Measurements from ENCODE around the gene NOL4. TPM values are rescaled to one million over a fixed set of nuclear protein-coding genes. Genes with fewer than 3 reads are reported as not detected.

The NOL4 gene
- total RNA-seq, 1 experiment from 2014 or later = not detected

DNA sequence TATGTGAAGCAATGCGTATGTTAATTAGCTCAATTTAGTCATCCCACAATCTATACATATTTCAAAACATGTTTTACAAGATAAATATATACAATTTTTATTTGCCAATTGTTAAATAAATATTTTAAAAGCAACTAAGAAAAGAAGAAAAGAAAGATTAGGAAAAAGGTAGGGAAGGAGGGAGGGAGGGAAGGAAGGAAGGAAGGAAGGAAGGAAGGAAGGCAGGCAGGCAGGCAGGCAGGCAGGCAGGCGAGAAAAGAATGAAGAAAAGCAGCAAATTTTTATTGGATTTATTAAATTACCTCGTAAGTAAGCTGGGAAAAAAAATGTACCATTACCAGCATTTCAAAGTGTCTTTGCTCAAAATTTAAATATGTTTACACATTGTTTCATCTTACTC lies 30.5 kb downstream of the NOL4 start:
- Histone ChIP-seq H3K9me3 (ENCODE audit: control insufficient read depth in 1 of 2, insufficient read depth in 1 of 2, low read depth in 1 of 2, low read length in 2 of 2) (peaks cover 8 to 9% of the 10 kb centered on the region in 2 experiments; a peak in 2 of 4 replicates), H3K4me1 (ENCODE audit: control insufficient read depth in 1 of 2, insufficient read depth in 2 of 2, low read length in 2 of 2) (no peaks in the 10 kb centered on the region), H3K4me3 (replicated peaks in 1 of 2; ENCODE audit: low read depth in 1 of 2, low read length in 2 of 2) (no peak overlapping the region), H3K9me2 (ENCODE audit: insufficient read depth) (no peaks in the 10 kb centered on the region), H3K4me2 (ENCODE audit: low read length) (no peak overlapping the region), H3K9ac (ENCODE audit: low read length) (no peak overlapping the region), H3K27me3 (ENCODE audit: insufficient read depth, low read length) (no peaks in the 10 kb centered on the region), H3K79me2 (ENCODE audit: insufficient read depth, low read length) (no peaks in the 10 kb centered on the region), H3K27ac (ENCODE audit: low read depth, low read length) (no peak overlapping the region), H4K20me1 (ENCODE audit: insufficient read depth) (no peaks in the 10 kb centered on the region; the same call in 1 of the 2 replicates), H2AFZ (ENCODE audit: low read depth, low read length, poor library complexity, severe bottlenecking) (no peak overlapping the region), H3K36me3 (ENCODE audit: control insufficient read depth in 1 of 2, insufficient read depth in 2 of 2, low read length in 2 of 2) (no peaks in the 10 kb centered on the region)
- ChIA-PET POLR2A (no interaction called here), CTCF (no interaction called here), RAD21 (ENCODE audit: low non-redundant PET in 1 of 2, low total read pairs in 2 of 2, uncharacterized antibody in 2 of 2, unreplicated experiment in 2 of 2) (no interaction called here)
- intact Hi-C loops (cut with micrococcal nuclease) = no loop called here
- ATAC-seq (no peak), DNase-seq (ENCODE audit: low read depth, low spot score) (no peak)
- no TSS peak for BruUV-seq (replicated peaks)
- no peak for TF ChIP-seq SP1 (IDR thresholded peaks at IDR 0.05; ENCODE audit: low read depth)
- TF ChIP-seq POLR2A (IDR thresholded peaks at IDR 0.05; ENCODE audit: borderline replicate concordance, extremely low read depth, insufficient read depth, insufficient read length) = no peak

DNA sequence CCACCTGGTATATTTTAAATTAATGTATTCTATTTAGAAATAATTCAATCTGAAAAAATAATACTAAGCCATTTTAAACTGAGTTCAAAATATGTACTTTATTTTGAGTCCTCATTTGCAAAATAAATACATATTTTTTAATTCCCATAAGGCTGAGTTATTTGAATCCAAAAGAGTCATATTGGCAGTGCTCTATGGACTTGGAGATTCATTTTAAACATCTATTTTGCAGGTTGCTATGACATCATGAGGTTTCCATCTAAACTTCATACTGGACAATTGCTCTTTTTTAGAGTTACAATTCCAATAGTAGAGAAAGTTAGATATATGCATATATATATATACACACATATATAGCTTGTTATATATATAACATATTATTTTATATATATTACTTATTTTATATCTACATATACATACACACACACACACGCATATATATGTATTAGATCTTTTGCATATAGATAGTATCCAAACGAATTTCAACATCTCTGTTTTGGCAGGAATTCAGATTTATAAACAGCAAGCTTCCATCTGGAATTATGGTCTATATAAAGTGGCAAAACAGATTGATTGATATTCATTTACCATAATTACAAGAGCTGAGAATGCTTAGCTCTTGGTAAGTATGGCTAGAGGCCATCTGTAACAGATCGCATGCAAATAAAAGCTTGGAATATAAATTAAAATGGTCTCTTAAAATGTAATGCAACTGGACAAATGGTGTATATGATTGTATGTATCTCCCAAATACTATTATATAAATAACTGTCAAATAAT lies 34.9 kb downstream of the NOL4 start:
- no peaks in the 10 kb centered on the region for H3K9me2 ChIP-seq (ENCODE audit: insufficient read depth)
- H3K36me3 ChIP-seq (ENCODE audit: control insufficient read depth in 1 of 2, insufficient read depth in 2 of 2, low read length in 2 of 2) = no peaks in the 10 kb centered on the region
- no TSS peak for BruUV-seq (replicated peaks)
- ChIA-PET POLR2A (no interaction called here), CTCF (no interaction called here), RAD21 (ENCODE audit: low non-redundant PET in 1 of 2, low total read pairs in 2 of 2, uncharacterized antibody in 2 of 2, unreplicated experiment in 2 of 2) (no interaction called here)
- DNase-seq (ENCODE audit: low read depth, low spot score) = no peak
- no peak overlapping the region for H2AFZ ChIP-seq (ENCODE audit: low read depth, low read length, poor library complexity, severe bottlenecking)
- no peak overlapping the region for H3K4me3 ChIP-seq (replicated peaks in 1 of 2; ENCODE audit: low read depth in 1 of 2, low read length in 2 of 2)
- H3K4me1 ChIP-seq (ENCODE audit: control insufficient read depth in 1 of 2, insufficient read depth in 2 of 2, low read length in 2 of 2) = no peaks in the 10 kb centered on the region
- H4K20me1 ChIP-seq (ENCODE audit: insufficient read depth) = no peaks in the 10 kb centered on the region
- no peak for ATAC-seq
- intact Hi-C loops (cut with micrococcal nuclease) = no loop called here
- no peaks in the 10 kb centered on the region for H3K27me3 ChIP-seq (ENCODE audit: insufficient read depth, low read length)
- TF ChIP-seq, protein P1, sequence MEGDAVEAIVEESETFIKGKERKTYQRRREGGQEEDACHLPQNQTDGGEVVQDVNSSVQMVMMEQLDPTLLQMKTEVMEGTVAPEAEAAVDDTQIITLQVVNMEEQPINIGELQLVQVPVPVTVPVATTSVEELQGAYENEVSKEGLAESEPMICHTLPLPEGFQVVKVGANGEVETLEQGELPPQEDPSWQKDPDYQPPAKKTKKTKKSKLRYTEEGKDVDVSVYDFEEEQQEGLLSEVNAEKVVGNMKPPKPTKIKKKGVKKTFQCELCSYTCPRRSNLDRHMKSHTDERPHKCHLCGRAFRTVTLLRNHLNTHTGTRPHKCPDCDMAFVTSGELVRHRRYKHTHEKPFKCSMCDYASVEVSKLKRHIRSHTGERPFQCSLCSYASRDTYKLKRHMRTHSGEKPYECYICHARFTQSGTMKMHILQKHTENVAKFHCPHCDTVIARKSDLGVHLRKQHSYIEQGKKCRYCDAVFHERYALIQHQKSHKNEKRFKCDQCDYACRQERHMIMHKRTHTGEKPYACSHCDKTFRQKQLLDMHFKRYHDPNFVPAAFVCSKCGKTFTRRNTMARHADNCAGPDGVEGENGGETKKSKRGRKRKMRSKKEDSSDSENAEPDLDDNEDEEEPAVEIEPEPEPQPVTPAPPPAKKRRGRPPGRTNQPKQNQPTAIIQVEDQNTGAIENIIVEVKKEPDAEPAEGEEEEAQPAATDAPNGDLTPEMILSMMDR (IDR thresholded peaks at IDR 0.05 in 2 of 3, conservative IDR thresholded peaks at IDR 0.05 in 1 of 3; ENCODE audit: borderline replicate concordance in 1 of 3, insufficient read depth in 1 of 3, low read depth in 2 of 3, low read length in 2 of 3) = no peak
- TF ChIP-seq SRF (IDR thresholded peaks at IDR 0.05; ENCODE audit: low read depth) (no peak), POLR2AphosphoS5 (IDR thresholded peaks at IDR 0.05; ENCODE audit: low read depth, low read length) (no peak), YY1 (IDR thresholded peaks at IDR 0.05; ENCODE audit: extremely low read depth, insufficient replicate concordance, low read depth, low read length) (no peak), CEBPB (IDR thresholded peaks at IDR 0.05; ENCODE audit: low read depth) (no peak), EZH2phosphoT487 (IDR thresholded peaks at IDR 0.05; ENCODE audit: borderline replicate concordance) (no peak), SIN3A (IDR thresholded peaks at IDR 0.05; ENCODE audit: low read depth) (no peak), RAD21 (IDR thresholded peaks at IDR 0.05; ENCODE audit: low read depth) (no peak), ELF1 (IDR thresholded peaks at IDR 0.05; ENCODE audit: borderline replicate concordance, low read depth) (no peak), EGR1 (IDR thresholded peaks at IDR 0.05; ENCODE audit: low read depth) (no peak), TCF7L2 (IDR thresholded peaks at IDR 0.05; ENCODE audit: borderline replicate concordance, extremely low read depth, insufficient read depth, insufficient read length) (no peak), ZFX (IDR thresholded peaks at IDR 0.05) (no peak)
- no peak overlapping the region for H3K27ac ChIP-seq (ENCODE audit: low read depth, low read length)
- H3K79me2 ChIP-seq (ENCODE audit: insufficient read depth, low read length) = no peaks in the 10 kb centered on the region
- no peak overlapping the region for H3K4me2 ChIP-seq (ENCODE audit: low read length)
- peaks cover 4 to 10% of the 10 kb centered on the region in 2 experiments; a peak in 2 of 4 replicates for H3K9me3 ChIP-seq (ENCODE audit: control insufficient read depth in 1 of 2, insufficient read depth in 1 of 2, low read depth in 1 of 2, low read length in 2 of 2)
- H3K9ac ChIP-seq (ENCODE audit: low read length) = no peak overlapping the region
